GM12878 (cell line): Measurements from ENCODE around the gene NCF2. TPM values are rescaled to one million over a fixed set of nuclear protein-coding genes. Genes with fewer than 3 reads are reported as not detected.

Experiments used
- ATAC-seq: fragments of 200-7000 bp; cut with Tn5 transposase; 3 replicates; pipeline ENCODE4 v1.9.1; 2020; ENCODE audit warnings: mild to moderate bottlenecking, moderate library complexity
- BruUV-seq: library from RNA; stranded (reverse); fragments of 400-500 nt; replicated peaks from 2 replicates; lab custom pipeline; 2021; lab: Mats Ljungman, UMichigan
- CTCF ChIA-PET: fragments of 300-600 bp; sonication (Branson Sonifier 250); formaldehyde crosslinking; extraction: SDS; loops from one replicate; lab custom pipeline; 2021; ENCODE audit warnings: inconsistent platforms; lab: Yijun Ruan, JAX
- POLR2A ChIA-PET: fragments of 350-600 bp; formaldehyde crosslinking; extraction: SDS; loops from one replicate; lab custom pipeline; 2021; ENCODE audit warnings: inconsistent platforms; lab: Charles Lee
- RAD21 ChIA-PET: fragments of 300-600 bp; sonication (Branson Sonifier 250); formaldehyde crosslinking; loops from one replicate; lab custom pipeline; 2023; ENCODE audit warnings: antibody characterized with exemption; ENCODE audit not compliant: unreplicated experiment; lab: Charles Lee
- SMC1A ChIA-PET: fragments of 300-600 bp; sonication (Branson Sonifier 250); formaldehyde crosslinking; loops from one replicate; lab custom pipeline; 2023; ENCODE audit not compliant: unreplicated experiment, uncharacterized antibody; lab: Charles Lee
- DNase-seq: peaks from one replicate; pipeline ENCODE4 v3.0.0-alpha.2; 2011; ENCODE audit warnings: low read depth, low spot score
- FAIRE-seq: peaks from 3 replicates; lab custom pipeline; 2011; peaks lifted over from hg19 to GRCh38; lab: Jason Lieb, UNC
- H2AFZ ChIP-seq: 2 replicates; pipeline ENCODE4 v1.6.0; 2011; ENCODE audit warnings: low read depth, low read length, control low read depth; ENCODE audit not compliant: control insufficient read depth
- H3K27ac ChIP-seq: 2 replicates; pipeline ENCODE4 v1.5.1; 2011; ENCODE audit warnings: control low read depth; ENCODE audit not compliant: control insufficient read depth, insufficient read depth
- H3K27me3 ChIP-seq, 2 experiments: replicated peaks in 1 of 2; 2 replicates each; pipeline versions ENCODE4 v1.6.0 to v1.6.1; 2011; ENCODE audit warnings: low read length in 1 of 2; ENCODE audit not compliant: control insufficient read depth in 2 of 2, insufficient read depth in 2 of 2
- H3K36me3 ChIP-seq, 2 experiments: 2 replicates each; pipeline ENCODE4 v1.5.1; 2011; ENCODE audit warnings: low read length in 1 of 2; ENCODE audit not compliant: control insufficient read depth in 2 of 2, insufficient read depth in 2 of 2
- H3K4me1 ChIP-seq: 2 replicates; pipeline ENCODE4 v1.6.1; 2011; ENCODE audit warnings: mild to moderate bottlenecking, low read length, moderate library complexity, mixed read lengths; ENCODE audit not compliant: control insufficient read depth, insufficient read depth
- H3K4me2 ChIP-seq: 2 replicates; pipeline ENCODE4 v1.6.0; 2011; ENCODE audit warnings: control low read depth; ENCODE audit not compliant: control insufficient read depth, insufficient read depth
- H3K4me3 ChIP-seq: fragments of 200-600 bp; sonication (generic); 2 replicates; pipeline ENCODE4 v1.5.1; 2016
- H3K79me2 ChIP-seq: 2 replicates; pipeline ENCODE4 v1.6.0; 2011; ENCODE audit warnings: low read length; ENCODE audit not compliant: control insufficient read depth, insufficient read depth
- H3K9ac ChIP-seq: 2 replicates; pipeline ENCODE4 v1.8.0; 2011; ENCODE audit warnings: low read length, control low read depth, mixed read lengths; ENCODE audit not compliant: control insufficient read depth, insufficient read depth
- H3K9me3 ChIP-seq: replicated peaks from 3 replicates; pipeline ENCODE4 v1.5.1; 2011; ENCODE audit warnings: mild to moderate bottlenecking, low read length; ENCODE audit not compliant: control insufficient read depth, insufficient read depth
- H4K20me1 ChIP-seq: 2 replicates; pipeline ENCODE4 v1.6.0; 2011; ENCODE audit not compliant: control insufficient read depth, insufficient read depth
- BCL11A ChIP-seq: IDR thresholded peaks from 2 replicates; pipeline ENCODE4 v1.6.1; 2011; ENCODE audit warnings: low read depth, low read length
- CHD2 ChIP-seq: IDR thresholded peaks from 2 replicates; pipeline ENCODE4 v1.6.1; 2011; ENCODE audit warnings: low read depth, low read length, improper control_type of control experiment, borderline replicate concordance
- EGR1 ChIP-seq, 2 experiments: IDR thresholded peaks; 1 replicate in 1 of 2; 2 replicates in 1 of 2; pipeline ENCODE4 v1.6.1; 2011 to 2012; ENCODE audit warnings: low read depth in 2 of 2, low read length in 2 of 2, borderline replicate concordance in 1 of 2, mild to moderate bottlenecking in 1 of 2, moderate library complexity in 1 of 2
- HDGF ChIP-seq: fragments of 450-650 bp; IDR thresholded peaks from 2 replicates; pipeline ENCODE4 v1.6.1; 2016; ENCODE audit warnings: antibody characterized with exemption
- KDM1A ChIP-seq: fragments of 200-600 bp; sonication (generic); IDR thresholded peaks from 2 replicates; pipeline ENCODE4 v1.6.1; 2016; ENCODE audit warnings: borderline replicate concordance
- MEF2A ChIP-seq: IDR thresholded peaks from 2 replicates; pipeline ENCODE4 v1.6.1; 2011; ENCODE audit warnings: low read depth, mild to moderate bottlenecking, low read length, moderate library complexity; ENCODE audit not compliant: insufficient read depth
- MTA2 ChIP-seq: fragments of 450-650 bp; IDR thresholded peaks from 2 replicates; pipeline ENCODE4 v1.6.1; 2016; ENCODE audit warnings: low read depth, mild to moderate bottlenecking, moderate library complexity
- MTA3 ChIP-seq: IDR thresholded peaks from 2 replicates; pipeline ENCODE4 v1.6.1; 2012; ENCODE audit warnings: low read length, inconsistent platforms, borderline replicate concordance
- MYB ChIP-seq: fragments of 150-350 bp; IDR thresholded peaks from 2 replicates; pipeline ENCODE4 v1.6.1; 2014; ENCODE audit warnings: mild to moderate bottlenecking, low read depth, low read length, borderline replicate concordance
- NR2C2 ChIP-seq: IDR thresholded peaks from 2 replicates; pipeline ENCODE4 v1.6.1; 2011; ENCODE audit warnings: borderline replicate concordance, low read depth; ENCODE audit not compliant: control insufficient read depth, insufficient read length
- SIN3A ChIP-seq: IDR thresholded peaks from 2 replicates; pipeline ENCODE4 v1.6.1; 2012; ENCODE audit warnings: low read depth, low read length, improper control_type of control experiment
- SREBF1 ChIP-seq: IDR thresholded peaks from 2 replicates; pipeline ENCODE4 v1.6.1; 2012; ENCODE audit warnings: mild to moderate bottlenecking, low read length
- SRF ChIP-seq, 2 experiments: IDR thresholded peaks; 2 replicates each; pipeline ENCODE4 v1.6.1; 2011; ENCODE audit warnings: low read depth in 2 of 2, low read length in 2 of 2, mild to moderate bottlenecking in 1 of 2, moderate library complexity in 1 of 2
- STAT3 ChIP-seq: IDR thresholded peaks from 2 replicates; pipeline ENCODE4 v1.6.1; 2011; ENCODE audit warnings: low read depth, low read length, improper control_type of control experiment
- ZNF384 ChIP-seq: IDR thresholded peaks from 2 replicates; pipeline ENCODE4 v1.6.1; 2012; ENCODE audit warnings: low read depth, mild to moderate bottlenecking, low read length, improper control_type of control experiment, borderline replicate concordance
- WGBS: methylation state at CpG from one replicate; pipeline ENCODE4 v1.1.6; 2016; ENCODE audit warnings: low lambda C conversion rate; ENCODE audit not compliant: insufficient replicate concordance, insufficient coverage; ENCODE audit errors: missing lambda C conversion rate; 5-methylcytosine and 5-hydroxymethylcytosine counted together
- in situ Hi-C: fragments of 300-500 bp; cut with MboI; formaldehyde crosslinking; loops from 9 replicates; pipeline ENCODE4 v1.14.3; 2018; ENCODE audit warnings: mixed read lengths
- intact Hi-C: fragments of 100-400 bp; cut with micrococcal nuclease; formaldehyde crosslinking; loops from one replicate; pipeline ENCODE4 v1.14.2; 2022; ENCODE audit not compliant: unreplicated experiment
- polyA plus RNA-seq, 11 experiments: library from polyadenylated mRNA; depleted of rRNA in 4 of 11; unstranded in 6 of 11; stranded (reverse) in 5 of 11; fragments of >200 nt; fragmentation: Nextera tagmentation in 4 of 11; fragmentation: Illumina TruSeq in 1 of 11; extraction: Ambion mirVana in 4 of 11; extraction: Trizol in 1 of 11; gene quantifications; 1 replicate in 1 of 11; 2 replicates in 10 of 11; pipeline versions ENCODE4 v1.2.1 to v1.2.3, GENCODE V29; 2011 to 2016; ENCODE audit warnings: inconsistent platforms in 2 of 11, missing spikeins in 2 of 11, low read depth in 1 of 11
- total RNA-seq, 4 experiments: library from RNA; depleted of rRNA in 3 of 4; stranded (reverse); fragments of >200 nt in 3 of 4; fragmentation: Illumina TruSeq in 1 of 4; extraction: Trizol in 1 of 4; gene quantifications; 2 replicates each; pipeline versions ENCODE4 v1.2.1 to v1.2.3, GENCODE V29; 2013 to 2021
- TF ChIP-seq, protein P1 (sequence below): fragments of 450-650 bp; IDR thresholded peaks from 2 replicates; pipeline ENCODE4 v1.6.1; 2017; ENCODE audit warnings: mild to moderate bottlenecking, low read depth, inconsistent platforms; ENCODE audit not compliant: poor library complexity, severe bottlenecking

The NCF2 gene
- total and polyA plus RNA-seq, 10 of the 15 experiments (the other 5 are each of a cell fraction or from before 2014, with no cell fraction given): 31.4 to 256 (median 77.1) TPM

- ChIA-PET RAD21 (no interaction called here), POLR2A (interaction anchor here (12.1 kb wide), 1 partner anchor 10 kb away, joined by 199 read pairs; no protein-coding TSS in a partner anchor), CTCF (interaction anchor here (1.6 kb wide), 1 partner anchor 10 kb away, joined by 8 read pairs; no protein-coding TSS in a partner anchor)
Measured at GRCh38 chr1:183596500-183596899, 6.2 kb upstream of the NCF2 start.

GRCh38 chr1:183595537-183595936 is 5.3 kb upstream of the NCF2 start:
- WGBS: 97% methylated on average over 2 of the region's 2 CpGs
- Histone ChIP-seq H3K27ac (no peak overlapping the region), H3K79me2 (no peaks in the 10 kb centered on the region), H3K9ac (no peak overlapping the region), H3K36me3 (no peaks in the 10 kb centered on the region), H4K20me1 (no peaks in the 10 kb centered on the region), H3K4me2 (no peak overlapping the region), H2AFZ (no peak overlapping the region), H3K4me1 (peaks cover 53% of the 10 kb centered on the region), H3K9me3 (no peaks in the 10 kb centered on the region; the same call in 1 of the 3 replicates), H3K4me3 (no peak overlapping the region), H3K27me3 (no peaks in the 10 kb centered on the region)
- FAIRE-seq: no peak
- SMC1A ChIA-PET: interaction anchor here (11.7 kb wide), 1 partner anchor 10 kb away, joined by 363 read pairs; no protein-coding TSS in a partner anchor
- in situ Hi-C loops: no loop called here
- DNase-seq: no peak
- POLR2A ChIA-PET: interaction anchor here (1.0 to 12.1 kb wide), 2 partner anchors 8 to 10 kb away, joined by 3 to 199 read pairs; no protein-coding TSS in a partner anchor
- intact Hi-C loops: no loop called here
- ATAC-seq: no peak
- BruUV-seq: no TSS peak
- CTCF ChIA-PET: no interaction called here
- RAD21 ChIA-PET: interaction anchor here (1.3 to 4.1 kb wide), 2 partner anchors 9 to 12 kb away, joined by 3 to 24 read pairs; no protein-coding TSS in a partner anchor
- TF ChIP-seq CHD2 (no peak), ZNF384 (no peak), SREBF1 (no peak), HDGF (no peak), SIN3A (no peak), NR2C2 (no peak), KDM1A (no peak), MEF2A (no peak), MYB (no peak), EGR1 (IDR thresholded peaks at IDR 0.05; ENCODE audit: borderline replicate concordance in 1 of 2, low read depth in 2 of 2, low read length in 2 of 2) (no peak), MTA2 (no peak), SRF (IDR thresholded peaks at IDR 0.05; ENCODE audit: low read depth in 2 of 2, low read length in 2 of 2) (no peak), MTA3 (no peak)
- TF ChIP-seq, protein P1, sequence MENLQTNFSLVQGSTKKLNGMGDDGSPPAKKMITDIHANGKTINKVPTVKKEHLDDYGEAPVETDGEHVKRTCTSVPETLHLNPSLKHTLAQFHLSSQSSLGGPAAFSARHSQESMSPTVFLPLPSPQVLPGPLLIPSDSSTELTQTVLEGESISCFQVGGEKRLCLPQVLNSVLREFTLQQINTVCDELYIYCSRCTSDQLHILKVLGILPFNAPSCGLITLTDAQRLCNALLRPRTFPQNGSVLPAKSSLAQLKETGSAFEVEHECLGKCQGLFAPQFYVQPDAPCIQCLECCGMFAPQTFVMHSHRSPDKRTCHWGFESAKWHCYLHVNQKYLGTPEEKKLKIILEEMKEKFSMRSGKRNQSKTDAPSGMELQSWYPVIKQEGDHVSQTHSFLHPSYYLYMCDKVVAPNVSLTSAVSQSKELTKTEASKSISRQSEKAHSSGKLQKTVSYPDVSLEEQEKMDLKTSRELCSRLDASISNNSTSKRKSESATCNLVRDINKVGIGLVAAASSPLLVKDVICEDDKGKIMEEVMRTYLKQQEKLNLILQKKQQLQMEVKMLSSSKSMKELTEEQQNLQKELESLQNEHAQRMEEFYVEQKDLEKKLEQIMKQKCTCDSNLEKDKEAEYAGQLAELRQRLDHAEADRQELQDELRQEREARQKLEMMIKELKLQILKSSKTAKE: no peak

More at GRCh38 chr1:183596500-183596899, 6.2 kb upstream of the NCF2 start:
- in situ Hi-C loops: no loop called here
- DNase-seq (no peak), FAIRE-seq (no peak), ATAC-seq (no peak)
- H3K4me1 ChIP-seq: peaks cover 44% of the 10 kb centered on the region
- no peaks in the 10 kb centered on the region for H3K79me2 ChIP-seq
- no peaks in the 10 kb centered on the region for H4K20me1 ChIP-seq
- intact Hi-C loops: no loop called here
- H3K4me3 ChIP-seq: no peak overlapping the region
- no peak overlapping the region for H3K27ac ChIP-seq
- no peak overlapping the region for H3K4me2 ChIP-seq
- H3K27me3 ChIP-seq: no peaks in the 10 kb centered on the region
- no TSS peak for BruUV-seq
- H3K9me3 ChIP-seq: no peaks in the 10 kb centered on the region; the same call in 1 of the 3 replicates
- TF ChIP-seq BCL11A: no peak
- no peak for TF ChIP-seq STAT3
- SMC1A ChIA-PET: interaction anchor here (1.2 kb wide), 1 partner anchor 34 kb away, joined by 3 read pairs; no protein-coding TSS in a partner anchor
- no peak overlapping the region for H2AFZ ChIP-seq
- H3K36me3 ChIP-seq: no peaks in the 10 kb centered on the region
- no peak overlapping the region for H3K9ac ChIP-seq
- 79% methylated on average over 5 of the region's 5 CpGs for WGBS
